ENCODE results near the gene IGSF9B. TPM values are rescaled to one million over a fixed set of nuclear protein-coding genes. Genes with fewer than 3 reads are reported as not detected.

IGSF9B gene
- total and polyA plus RNA-seq, 2 of the 13 experiments (the other 11 are each of a cell fraction or from before 2014, with no cell fraction given), result not detected

DNA sequence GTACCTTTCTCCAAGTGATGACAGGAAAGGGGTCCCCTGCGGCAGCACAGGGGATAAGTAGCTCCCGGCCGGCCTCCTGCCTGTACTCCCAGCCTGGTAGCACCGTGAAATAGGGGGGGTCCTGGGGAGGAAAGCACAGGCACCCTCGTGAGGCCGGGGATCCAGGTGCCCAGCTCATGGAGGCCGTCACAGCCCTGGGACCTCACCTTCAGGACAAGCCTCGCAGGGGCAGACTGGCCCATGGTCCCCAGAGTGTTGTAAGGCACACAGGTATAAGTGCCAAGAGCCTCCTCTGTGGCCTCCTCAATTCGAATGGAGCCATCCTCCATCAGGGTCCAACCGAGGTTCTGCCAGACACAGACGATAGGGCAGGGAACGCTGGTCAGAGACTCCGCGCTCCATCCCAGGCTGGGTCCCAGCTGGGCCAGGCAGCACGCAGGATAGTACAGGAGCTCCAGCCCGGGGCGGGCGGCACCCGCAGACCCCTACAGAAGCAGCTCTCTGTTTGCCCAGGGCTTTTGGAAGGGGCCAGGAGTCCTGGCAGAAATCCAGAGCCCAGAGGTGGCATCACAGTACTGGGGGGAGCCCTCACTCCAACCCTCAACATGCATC is 25.2 kb downstream of the IGSF9B start (continued):
- TF ChIP-seq ZNF17 (CRISPR knock-in tag; IDR thresholded peaks at IDR 0.05), result no peak
- no peak for TF ChIP-seq TBX3 (IDR thresholded peaks at IDR 0.05; ENCODE audit: borderline replicate concordance)
- no peak for TF ChIP-seq TSC22D2 (CRISPR knock-in tag; IDR thresholded peaks at IDR 0.05; ENCODE audit: borderline replicate concordance)
- no peak for TF ChIP-seq ZNF496 (CRISPR knock-in tag; IDR thresholded peaks at IDR 0.05; ENCODE audit: insufficient replicate concordance)
- no peak for TF ChIP-seq FOSL2 (CRISPR knock-in tag; IDR thresholded peaks at IDR 0.05)
- TF ChIP-seq PRDM10 (CRISPR knock-in tag; IDR thresholded peaks at IDR 0.05; ENCODE audit: low read depth), result no peak

DNA sequence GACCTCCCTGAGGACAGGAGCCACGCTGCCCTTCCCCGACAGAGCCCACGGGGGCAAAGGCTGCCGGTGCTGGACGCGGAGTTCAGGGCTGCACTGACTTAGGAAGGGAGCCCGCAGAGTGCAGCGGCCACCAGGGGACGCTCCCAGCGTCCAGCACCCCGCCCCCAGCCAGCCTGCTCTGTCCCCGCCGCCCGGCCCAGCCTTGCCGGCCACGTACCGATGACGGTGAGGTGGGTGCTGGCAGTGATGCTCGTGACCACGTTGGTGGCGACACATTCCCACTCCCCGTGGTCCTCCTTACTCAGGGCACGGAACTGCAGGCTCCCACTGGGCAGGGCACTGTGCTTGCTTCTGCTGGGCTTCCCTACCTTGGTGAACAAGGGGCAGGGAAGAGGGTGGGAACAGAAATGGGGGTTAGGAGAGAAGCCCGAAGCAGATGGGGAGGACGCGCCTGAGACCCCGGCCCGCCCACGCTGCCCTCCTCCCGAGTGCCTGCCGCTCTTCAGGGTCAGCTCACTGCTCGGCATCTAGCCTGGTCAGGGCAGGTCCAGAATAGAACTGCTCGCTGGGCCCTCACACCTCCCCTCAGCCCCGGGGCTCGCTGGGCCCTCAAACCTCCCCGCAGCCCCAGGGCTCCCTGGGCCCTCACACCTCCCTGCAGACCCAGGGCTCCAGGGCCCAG is 25.9 kb downstream of the IGSF9B start:
- CTCF ChIA-PET (ENCODE audit: low intra/inter-chr PET ratio, low total read pairs), result no interaction called here
- in situ Hi-C loops (cut with HindIII; ENCODE audit: extremely low pct_ligation_motif_present, low pct_unique_long_range_greater_than_20kb), result no loop called here

More for the DNA sequence above, 25.9 kb downstream of the IGSF9B start:
- 0 out of 2 replicates have a peak, but pooled peaks cover 4% of the 10 kb centered on the region for H4K20me1 ChIP-seq (ENCODE audit: insufficient read depth, low read length)
- H3K27ac ChIP-seq (ENCODE audit: extremely low read length, insufficient read depth, low read length), result no peak overlapping the region
- H3K4me1 ChIP-seq (ENCODE audit: insufficient read depth, low read length), result no peaks in the 10 kb centered on the region
- 6% methylated on average over 7 of the region's 36 CpGs for WGBS (ENCODE audit: low lambda C conversion rate)
- intact Hi-C loops (cut with micrococcal nuclease; ENCODE audit: unreplicated experiment), result loop anchor here (1.0 kb wide), 1 partner anchor 209 kb away; no protein-coding TSS in a partner anchor
- H3K36me3 ChIP-seq (replicated peaks in 1 of 2; ENCODE audit: control insufficient read depth in 1 of 2, insufficient read depth in 2 of 2, low read length in 2 of 2), result no peaks in the 10 kb centered on the region
- peak; percentile 12 for DNase-seq (ENCODE audit: low spot score)
- BruUV-seq (replicated peaks), result no TSS peak
- no peaks in the 10 kb centered on the region for H3K9me3 ChIP-seq (ENCODE audit: low read length)
- no peak overlapping the region for H3K4me2 ChIP-seq (ENCODE audit: low read depth, low read length)
- no peak overlapping the region for H2AFZ ChIP-seq (ENCODE audit: low read length)
- no peak for FAIRE-seq
- H3K4me3 ChIP-seq (replicated peaks in 1 of 3; ENCODE audit: insufficient read depth in 1 of 3, low read depth in 2 of 3, low read length in 3 of 3), result no peak overlapping the region
- no peak overlapping the region for H3K9ac ChIP-seq (ENCODE audit: insufficient read depth, low read depth, low read length)
- ATAC-seq, result peak; percentile 84
- H3K79me2 ChIP-seq (ENCODE audit: insufficient read depth, low read length), result no peaks in the 10 kb centered on the region
- H3K27me3 ChIP-seq (ENCODE audit: control insufficient read depth in 1 of 2, insufficient read depth in 2 of 2, low read length in 2 of 2), result peaks cover 5 to 60% of the 10 kb centered on the region in 2 experiments; a peak in 4 of 5 replicates
- TF ChIP-seq, protein P1, sequence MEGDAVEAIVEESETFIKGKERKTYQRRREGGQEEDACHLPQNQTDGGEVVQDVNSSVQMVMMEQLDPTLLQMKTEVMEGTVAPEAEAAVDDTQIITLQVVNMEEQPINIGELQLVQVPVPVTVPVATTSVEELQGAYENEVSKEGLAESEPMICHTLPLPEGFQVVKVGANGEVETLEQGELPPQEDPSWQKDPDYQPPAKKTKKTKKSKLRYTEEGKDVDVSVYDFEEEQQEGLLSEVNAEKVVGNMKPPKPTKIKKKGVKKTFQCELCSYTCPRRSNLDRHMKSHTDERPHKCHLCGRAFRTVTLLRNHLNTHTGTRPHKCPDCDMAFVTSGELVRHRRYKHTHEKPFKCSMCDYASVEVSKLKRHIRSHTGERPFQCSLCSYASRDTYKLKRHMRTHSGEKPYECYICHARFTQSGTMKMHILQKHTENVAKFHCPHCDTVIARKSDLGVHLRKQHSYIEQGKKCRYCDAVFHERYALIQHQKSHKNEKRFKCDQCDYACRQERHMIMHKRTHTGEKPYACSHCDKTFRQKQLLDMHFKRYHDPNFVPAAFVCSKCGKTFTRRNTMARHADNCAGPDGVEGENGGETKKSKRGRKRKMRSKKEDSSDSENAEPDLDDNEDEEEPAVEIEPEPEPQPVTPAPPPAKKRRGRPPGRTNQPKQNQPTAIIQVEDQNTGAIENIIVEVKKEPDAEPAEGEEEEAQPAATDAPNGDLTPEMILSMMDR (CRISPR knock-in tag; IDR thresholded peaks at IDR 0.05), result peak; percentile 78
- TF ChIP-seq FOXA1 (IDR thresholded peaks at IDR 0.05) (no peak), FOXA1 (CRISPR knock-in tag; IDR thresholded peaks at IDR 0.05) (no peak), SIX4 (CRISPR knock-in tag; IDR thresholded peaks at IDR 0.05) (no peak), ZNF777 (CRISPR knock-in tag; IDR thresholded peaks at IDR 0.05) (peak; percentile 45)
- TF ChIP-seq, protein P2, sequence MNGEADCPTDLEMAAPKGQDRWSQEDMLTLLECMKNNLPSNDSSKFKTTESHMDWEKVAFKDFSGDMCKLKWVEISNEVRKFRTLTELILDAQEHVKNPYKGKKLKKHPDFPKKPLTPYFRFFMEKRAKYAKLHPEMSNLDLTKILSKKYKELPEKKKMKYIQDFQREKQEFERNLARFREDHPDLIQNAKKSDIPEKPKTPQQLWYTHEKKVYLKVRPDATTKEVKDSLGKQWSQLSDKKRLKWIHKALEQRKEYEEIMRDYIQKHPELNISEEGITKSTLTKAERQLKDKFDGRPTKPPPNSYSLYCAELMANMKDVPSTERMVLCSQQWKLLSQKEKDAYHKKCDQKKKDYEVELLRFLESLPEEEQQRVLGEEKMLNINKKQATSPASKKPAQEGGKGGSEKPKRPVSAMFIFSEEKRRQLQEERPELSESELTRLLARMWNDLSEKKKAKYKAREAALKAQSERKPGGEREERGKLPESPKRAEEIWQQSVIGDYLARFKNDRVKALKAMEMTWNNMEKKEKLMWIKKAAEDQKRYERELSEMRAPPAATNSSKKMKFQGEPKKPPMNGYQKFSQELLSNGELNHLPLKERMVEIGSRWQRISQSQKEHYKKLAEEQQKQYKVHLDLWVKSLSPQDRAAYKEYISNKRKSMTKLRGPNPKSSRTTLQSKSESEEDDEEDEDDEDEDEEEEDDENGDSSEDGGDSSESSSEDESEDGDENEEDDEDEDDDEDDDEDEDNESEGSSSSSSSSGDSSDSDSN (CRISPR knock-in tag; IDR thresholded peaks at IDR 0.05), result 0 out of 2 replicates have a peak, but pooled peaks have one; percentile 20
- POLR2A ChIA-PET, result no interaction called here
